Upper lobe of right lung (tissue), 1 donor: ENCODE measurements around the gene SLC1A2. TPM values are rescaled to one million over a fixed set of nuclear protein-coding genes. Genes with fewer than 3 reads are reported as not detected.

Source experiments
- ATAC-seq: fragments of 200-7000 bp; cut with Tn5 transposase; one replicate; pipeline ENCODE4 v1.9.1; 2020; ENCODE audit warnings: mild to moderate bottlenecking, moderate library complexity
- DNase-seq: peaks from one replicate; pipeline ENCODE4 v3.0.0-alpha.2; 2020
- H3K27ac ChIP-seq: fragments of 200-600 bp; one replicate; pipeline ENCODE4 v1.8.0; 2022
- H3K27me3 ChIP-seq: fragments of 200-600 bp; one replicate; pipeline ENCODE4 v1.8.0; 2022; ENCODE audit warnings: mild to moderate bottlenecking
- H3K36me3 ChIP-seq: fragments of 200-600 bp; one replicate; pipeline ENCODE4 v1.8.0; 2022
- H3K4me1 ChIP-seq: fragments of 200-600 bp; one replicate; pipeline ENCODE4 v1.8.0; 2022
- H3K4me3 ChIP-seq: fragments of 200-600 bp; one replicate; pipeline ENCODE4 v1.8.0; 2022; ENCODE audit warnings: mild to moderate bottlenecking
- H3K9me3 ChIP-seq: fragments of 200-600 bp; one replicate; pipeline ENCODE4 v1.8.0; 2022
- CTCF ChIP-seq: fragments of 200-600 bp; IDR thresholded peaks from one replicate; pipeline ENCODE4 v1.8.0; 2022; ENCODE audit warnings: antibody characterized with exemption
- intact Hi-C: fragments of 100-400 bp; cut with DNase I; formaldehyde crosslinking; loops from one replicate; pipeline ENCODE4 v1.11.0; 2022
- total RNA-seq: library from RNA; stranded (reverse); fragmentation: NEBNext Ultra II Directional; extraction: Animal tissue kit (Norgen Biotek cat#: 25700); gene quantifications from one replicate; pipeline ENCODE4 v1.2.1, GENCODE V29; 2021
- donor health status: DM: no; HTN: yes; CAD: no; lungs with severe emphysema.

SLC1A2 gene
- total RNA-seq, 1 donor from 2014 or later = 2.5 TPM

GRCh38 chr11:35459489-35459888, 40.1 kb upstream of the SLC1A2 start:
- Histone ChIP-seq H3K27me3 (no peaks in the 10 kb centered on the region), H3K9me3 (no peaks in the 10 kb centered on the region), H3K27ac (no peak overlapping the region), H3K4me1 (no peaks in the 10 kb centered on the region), H3K36me3 (no peaks in the 10 kb centered on the region), H3K4me3 (no peak overlapping the region)
- intact Hi-C loops = no loop called here
- no peak for ATAC-seq
- DNase-seq = no peak
- no peak for TF ChIP-seq CTCF

- ATAC-seq (no peak), DNase-seq (no peak)
- H3K36me3 ChIP-seq = no peaks in the 10 kb centered on the region
- no peak overlapping the region for H3K4me3 ChIP-seq
- no peak for TF ChIP-seq CTCF
- H3K27ac ChIP-seq = no peak overlapping the region
- intact Hi-C loops = no loop called here
- H3K27me3 ChIP-seq = no peaks in the 10 kb centered on the region
- no peaks in the 10 kb centered on the region for H3K9me3 ChIP-seq
- H3K4me1 ChIP-seq = no peaks in the 10 kb centered on the region
Measured at GRCh38 chr11:35458846-35459245, 39.5 kb upstream of the SLC1A2 start.

- no peak overlapping the region for H3K4me3 ChIP-seq
- H3K36me3 ChIP-seq = no peaks in the 10 kb centered on the region
- intact Hi-C loops = no loop called here
- TF ChIP-seq CTCF = no peak
- H3K4me1 ChIP-seq = no peaks in the 10 kb centered on the region
- no peak for ATAC-seq
- H3K27me3 ChIP-seq = no peaks in the 10 kb centered on the region
- no peaks in the 10 kb centered on the region for H3K9me3 ChIP-seq
- H3K27ac ChIP-seq = no peak overlapping the region
- no peak for DNase-seq
Measured at GRCh38 chr11:35454362-35454761, 35.0 kb upstream of the SLC1A2 start.

- Histone ChIP-seq H3K27ac (no peak overlapping the region), H3K9me3 (no peaks in the 10 kb centered on the region), H3K4me1 (no peaks in the 10 kb centered on the region), H3K4me3 (no peak overlapping the region), H3K27me3 (no peaks in the 10 kb centered on the region), H3K36me3 (no peaks in the 10 kb centered on the region)
- intact Hi-C loops = no loop called here
- no peak for TF ChIP-seq CTCF
- DNase-seq (no peak), ATAC-seq (no peak)
Measured at GRCh38 chr11:35436581-35437250, 17.4 kb upstream of the SLC1A2 start.

- no peak for ATAC-seq
- H3K9me3 ChIP-seq = no peaks in the 10 kb centered on the region
- H3K36me3 ChIP-seq = no peaks in the 10 kb centered on the region
- TF ChIP-seq CTCF = no peak
- intact Hi-C loops = no loop called here
- no peak overlapping the region for H3K4me3 ChIP-seq
- H3K27me3 ChIP-seq = peaks cover 4% of the 10 kb centered on the region
- DNase-seq = no peak
- no peak overlapping the region for H3K27ac ChIP-seq
- H3K4me1 ChIP-seq = no peaks in the 10 kb centered on the region
Measured at GRCh38 chr11:35433588-35433987, 14.2 kb upstream of the SLC1A2 start.

GRCh38 chr11:35432464-35432863, 13.1 kb upstream of the SLC1A2 start:
- DNase-seq (no peak), ATAC-seq (no peak)
- Histone ChIP-seq H3K9me3 (no peaks in the 10 kb centered on the region), H3K27ac (no peak overlapping the region), H3K4me3 (no peak overlapping the region), H3K27me3 (peaks cover 4% of the 10 kb centered on the region), H3K36me3 (no peaks in the 10 kb centered on the region), H3K4me1 (peaks cover 2% of the 10 kb centered on the region)
- intact Hi-C loops = no loop called here
- TF ChIP-seq CTCF = no peak
